Adipocyte (in vitro differentiated cells): ENCODE data around the gene ZNF618.

Experiments
- DNase-seq: peaks from one replicate; pipeline ENCODE4 v3.0.0-alpha.2; 2015; ENCODE audit warnings: low read depth
- H3K27me3 ChIP-seq: replicated peaks from 2 replicates; pipeline ENCODE4 v1.7.0; 2013; ENCODE audit warnings: mild to moderate bottlenecking, low read length, moderate library complexity; ENCODE audit not compliant: control insufficient read depth, insufficient read depth
- H3K36me3 ChIP-seq: 2 replicates; pipeline ENCODE4 v1.7.0; 2013; ENCODE audit warnings: low read length, mild to moderate bottlenecking, moderate library complexity; ENCODE audit not compliant: control insufficient read depth, insufficient read depth, severe bottlenecking
- H3K4me1 ChIP-seq: 2 replicates; pipeline ENCODE4 v1.7.0; 2013; ENCODE audit warnings: mild to moderate bottlenecking, low read length, moderate library complexity; ENCODE audit not compliant: control insufficient read depth, insufficient read depth
- H3K4me3 ChIP-seq: 2 replicates; pipeline ENCODE4 v1.7.0; 2013; ENCODE audit warnings: mild to moderate bottlenecking, low read length, moderate library complexity
- H3K9ac ChIP-seq: 2 replicates; pipeline ENCODE4 v1.7.0; 2013; ENCODE audit warnings: mild to moderate bottlenecking, low read length, moderate library complexity
- H3K9me3 ChIP-seq: 2 replicates; pipeline ENCODE4 v1.7.0; 2013; ENCODE audit warnings: mild to moderate bottlenecking, low read length, moderate library complexity; ENCODE audit not compliant: control insufficient read depth

ZNF618 gene

GRCh38 chr9:113876151-113876992, at the start of gene ZNF618:
ZNF618 (plus strand) TSS chr9:113876309; CDS start chr9:113876381, 72 bp downstream.
- DNase-seq = peak; percentile 88
- peak within 1 kb of the TSS; percentile 89 for H3K4me3 ChIP-seq
- no peaks in the 10 kb centered on the region for H3K36me3 ChIP-seq
- no peaks in the 10 kb centered on the region for H3K9me3 ChIP-seq
- peaks cover 25% of the 10 kb centered on the region for H3K4me1 ChIP-seq
- no peaks in the 10 kb centered on the region for H3K27me3 ChIP-seq
- H3K9ac ChIP-seq = peak within 1 kb of the TSS; percentile 94

GRCh38 chr9:113828221-113828620, 47.9 kb upstream of the ZNF618 start:
- H3K27me3 ChIP-seq = no peaks in the 10 kb centered on the region
- H3K4me3 ChIP-seq = peak overlapping the region; percentile 45
- no peaks in the 10 kb centered on the region for H3K36me3 ChIP-seq
- peak; percentile 52 for DNase-seq
- peaks cover 20% of the 10 kb centered on the region for H3K9me3 ChIP-seq
- no peaks in the 10 kb centered on the region for H3K4me1 ChIP-seq
- peak overlapping the region; percentile 23 for H3K9ac ChIP-seq

- no peaks in the 10 kb centered on the region for H3K4me1 ChIP-seq
- H3K9ac ChIP-seq = no peak overlapping the region
- H3K4me3 ChIP-seq = no peak overlapping the region
- peak; percentile 21 for DNase-seq
- peaks cover 14% of the 10 kb centered on the region for H3K9me3 ChIP-seq
- H3K36me3 ChIP-seq = no peaks in the 10 kb centered on the region
- H3K27me3 ChIP-seq = no peaks in the 10 kb centered on the region
These were observed 38.8 kb upstream of the ZNF618 start for GRCh38 chr9:113837334-113837733.

- peak; percentile 3 for DNase-seq
- Histone ChIP-seq H3K4me3 (no peak overlapping the region), H3K9me3 (peaks cover 18% of the 10 kb centered on the region), H3K9ac (no peak overlapping the region), H3K4me1 (no peaks in the 10 kb centered on the region), H3K27me3 (no peaks in the 10 kb centered on the region), H3K36me3 (no peaks in the 10 kb centered on the region)
These were observed 34.0 kb upstream of the ZNF618 start for GRCh38 chr9:113842086-113842485.

- peak; percentile 31 for DNase-seq
- Histone ChIP-seq H3K4me3 (no peak overlapping the region), H3K27me3 (no peaks in the 10 kb centered on the region), H3K9me3 (peaks cover 18% of the 10 kb centered on the region), H3K4me1 (no peaks in the 10 kb centered on the region), H3K36me3 (no peaks in the 10 kb centered on the region), H3K9ac (no peak overlapping the region)
These were observed 31.6 kb upstream of the ZNF618 start for GRCh38 chr9:113844466-113844865.

GRCh38 chr9:113851359-113851758, 24.8 kb upstream of the ZNF618 start:
- no peak for DNase-seq

GRCh38 chr9:113851873-113852272, 24.2 kb upstream of the ZNF618 start:
- DNase-seq = no peak

More at GRCh38 chr9:113851359-113851758, 24.8 kb upstream of the ZNF618 start:
- Histone ChIP-seq H3K9me3 (peaks cover 10% of the 10 kb centered on the region), H3K4me1 (no peaks in the 10 kb centered on the region), H3K4me3 (no peak overlapping the region), H3K36me3 (no peaks in the 10 kb centered on the region), H3K9ac (no peak overlapping the region), H3K27me3 (peaks cover 10% of the 10 kb centered on the region)

GRCh38 chr9:113853333-113853732, 22.8 kb upstream of the ZNF618 start:
- Histone ChIP-seq H3K4me1 (no peaks in the 10 kb centered on the region), H3K9ac (no peak overlapping the region), H3K9me3 (peaks cover 7% of the 10 kb centered on the region), H3K27me3 (peaks cover 10% of the 10 kb centered on the region), H3K4me3 (no peak overlapping the region), H3K36me3 (no peaks in the 10 kb centered on the region)
- DNase-seq = no peak

More at GRCh38 chr9:113851873-113852272, 24.2 kb upstream of the ZNF618 start:
- Histone ChIP-seq H3K4me3 (no peak overlapping the region), H3K4me1 (no peaks in the 10 kb centered on the region), H3K36me3 (no peaks in the 10 kb centered on the region), H3K27me3 (peaks cover 10% of the 10 kb centered on the region), H3K9ac (no peak overlapping the region), H3K9me3 (peaks cover 7% of the 10 kb centered on the region)

GRCh38 chr9:113854310-113854709, 21.8 kb upstream of the ZNF618 start:
- no peaks in the 10 kb centered on the region for H3K36me3 ChIP-seq
- H3K9me3 ChIP-seq = peaks cover 7% of the 10 kb centered on the region
- no peaks in the 10 kb centered on the region for H3K4me1 ChIP-seq
- H3K9ac ChIP-seq = no peak overlapping the region
- H3K27me3 ChIP-seq = peaks cover 10% of the 10 kb centered on the region
- H3K4me3 ChIP-seq = no peak overlapping the region
- no peak for DNase-seq

GRCh38 chr9:113857875-113858274, 18.2 kb upstream of the ZNF618 start:
- DNase-seq = no peak
- Histone ChIP-seq H3K27me3 (peaks cover 27% of the 10 kb centered on the region), H3K4me1 (no peaks in the 10 kb centered on the region), H3K9me3 (peaks cover under 1% of the 10 kb centered on the region), H3K36me3 (no peaks in the 10 kb centered on the region), H3K9ac (no peak overlapping the region), H3K4me3 (no peak overlapping the region)

GRCh38 chr9:113858282-113858681, 17.8 kb upstream of the ZNF618 start:
- no peak overlapping the region for H3K9ac ChIP-seq
- peaks cover 31% of the 10 kb centered on the region for H3K27me3 ChIP-seq
- no peaks in the 10 kb centered on the region for H3K36me3 ChIP-seq
- H3K4me1 ChIP-seq = no peaks in the 10 kb centered on the region
- no peak overlapping the region for H3K4me3 ChIP-seq
- DNase-seq = no peak
- H3K9me3 ChIP-seq = peaks cover 4% of the 10 kb centered on the region
